HCT116 (cell line): Measurements from ENCODE around the gene MAP6D1. TPM values are rescaled to one million over a fixed set of nuclear protein-coding genes. Genes with fewer than 3 reads are reported as not detected.

ENCODE experiments used
- ATAC-seq: fragments of 200-7000 bp; cut with Tn5 transposase; 2 replicates; pipeline ENCODE4 v1.9.1; 2020; ENCODE audit warnings: mild to moderate bottlenecking, moderate library complexity
- BruUV-seq: library from RNA; stranded (reverse); fragments of 400-500 nt; replicated peaks from 2 replicates; lab custom pipeline; 2021; lab: Mats Ljungman, UMichigan
- CTCF ChIA-PET: fragments of 300-600 bp; sonication (Branson Sonifier 250); formaldehyde crosslinking; loops from one replicate; lab custom pipeline; 2021; ENCODE audit warnings: antibody characterized with exemption; lab: Charles Lee
- POLR2A ChIA-PET: fragments of 300-600, 350-600 bp; sonication (Branson Sonifier 250); formaldehyde crosslinking; loops from one replicate; lab custom pipeline; 2021; ENCODE audit warnings: antibody characterized with exemption; lab: Charles Lee
- RAD21 ChIA-PET, 2 experiments: fragments of 300-600 bp; sonication (Branson Sonifier 250); formaldehyde crosslinking; loops; one replicate each; lab custom pipeline; 2023; ENCODE audit warnings: low total read pairs in 2 of 2; ENCODE audit not compliant: uncharacterized antibody in 2 of 2, unreplicated experiment in 2 of 2, low non-redundant PET in 1 of 2; lab: Charles Lee
- DNase-seq: peaks from one replicate; pipeline ENCODE4 v3.0.0-alpha.2; 2010; ENCODE audit warnings: low read depth, low spot score
- H2AFZ ChIP-seq: fragments of 200-600 bp; shearing (Covaris generic), sonication (generic); 2 replicates; pipeline ENCODE4 v1.6.1; 2017; ENCODE audit warnings: low read depth, mixed run types, mixed read lengths, antibody characterized with exemption, low read length; ENCODE audit not compliant: poor library complexity, severe bottlenecking
- H3K27ac ChIP-seq: 2 replicates; pipeline ENCODE4 v1.5.1; 2012; ENCODE audit warnings: low read depth, low read length
- H3K27me3 ChIP-seq: fragments of 200-600 bp; sonication (generic); 2 replicates; pipeline ENCODE4 v1.6.1; 2016; ENCODE audit warnings: mixed run types, low read length, mixed read lengths; ENCODE audit not compliant: insufficient read depth
- H3K36me3 ChIP-seq, 2 experiments: fragments of 200-500 bp in 1 of 2; fragments of 200-600 bp in 1 of 2; sonication (Bioruptor generic) in 1 of 2; sonication (generic) in 1 of 2; 2 replicates each; pipeline versions ENCODE4 v1.5.1 to v1.6.1; 2014 to 2016; ENCODE audit warnings: low read length in 2 of 2, inconsistent platforms in 1 of 2, mixed read lengths in 1 of 2, mixed run types in 1 of 2; ENCODE audit not compliant: insufficient read depth in 2 of 2, control insufficient read depth in 1 of 2
- H3K4me1 ChIP-seq, 2 experiments: fragments of 200-600 bp in 1 of 2; sonication (generic) in 1 of 2; 2 replicates each; pipeline versions ENCODE4 v1.5.1 to v1.6.1; 2012 to 2017; ENCODE audit warnings: low read length in 2 of 2, inconsistent platforms in 1 of 2, mild to moderate bottlenecking in 1 of 2, mixed read lengths in 1 of 2, mixed run types in 1 of 2, moderate library complexity in 1 of 2; ENCODE audit not compliant: insufficient read depth in 2 of 2, control insufficient read depth in 1 of 2
- H3K4me2 ChIP-seq: fragments of 200-600 bp; sonication (generic); 2 replicates; pipeline ENCODE4 v1.6.1; 2017; ENCODE audit warnings: mixed run types, low read length, mixed read lengths
- H3K4me3 ChIP-seq, 2 experiments: fragments of 200-600 bp in 1 of 2; sonication (generic) in 1 of 2; replicated peaks in 1 of 2; 2 replicates each; pipeline ENCODE4 v1.5.1; 2011 to 2016; ENCODE audit warnings: low read length in 2 of 2, control low read depth in 1 of 2, low read depth in 1 of 2, mild to moderate bottlenecking in 1 of 2, mixed read lengths in 1 of 2, mixed run types in 1 of 2
- H3K79me2 ChIP-seq: fragments of 200-600 bp; sonication (generic); 2 replicates; pipeline ENCODE4 v1.6.1; 2017; ENCODE audit warnings: mild to moderate bottlenecking, mixed run types, low read length, moderate library complexity, mixed read lengths; ENCODE audit not compliant: insufficient read depth
- H3K9ac ChIP-seq: fragments of 200-600 bp; sonication (generic); 2 replicates; pipeline ENCODE4 v1.6.1; 2016; ENCODE audit warnings: low read length, mixed read lengths
- H3K9me2 ChIP-seq: fragments of 200-600 bp; sonication (generic), shearing (Covaris generic); 2 replicates; pipeline ENCODE4 v1.6.1; 2017; ENCODE audit warnings: mixed run types, mild to moderate bottlenecking, moderate library complexity; ENCODE audit not compliant: insufficient read depth
- H3K9me3 ChIP-seq, 2 experiments: fragments of 200-500 bp in 1 of 2; fragments of 200-600 bp in 1 of 2; sonication (Bioruptor generic) in 1 of 2; sonication (generic) in 1 of 2; 2 replicates each; pipeline ENCODE4 v1.6.1; 2014 to 2017; ENCODE audit warnings: low read length in 2 of 2, mixed read lengths in 2 of 2, inconsistent platforms in 1 of 2, low read depth in 1 of 2, mild to moderate bottlenecking in 1 of 2, mixed run types in 1 of 2, moderate library complexity in 1 of 2; ENCODE audit not compliant: control insufficient read depth in 1 of 2, insufficient read depth in 1 of 2
- H4K20me1 ChIP-seq: fragments of 200-600 bp; sonication (generic), shearing (Covaris generic); 2 replicates; pipeline ENCODE4 v1.6.1; 2017; ENCODE audit warnings: mixed run types, mild to moderate bottlenecking, moderate library complexity; ENCODE audit not compliant: insufficient read depth
- JUND ChIP-seq: IDR thresholded peaks from 2 replicates; pipeline ENCODE4 v1.6.1; 2012
- SRF ChIP-seq: IDR thresholded peaks from 2 replicates; pipeline ENCODE4 v1.6.1; 2012; ENCODE audit warnings: low read depth
- intact Hi-C: fragments of 100-400 bp; cut with micrococcal nuclease; formaldehyde crosslinking; loops from 2 replicates; pipeline ENCODE4 v1.10.0; 2022
- total RNA-seq: library from RNA; stranded (reverse); gene quantifications from one replicate; pipeline ENCODE4 v1.2.1, GENCODE V29; 2021; ENCODE audit not compliant: unreplicated experiment

MAP6D1 gene
- total RNA-seq, 1 experiment from 2014 or later, result 5.3 TPM

GRCh38 chr3:183822631-183823030 lies 2.7 kb downstream of the MAP6D1 start:
- no peak for DNase-seq
- no peaks in the 10 kb centered on the region for H3K9me3 ChIP-seq
- H3K9ac ChIP-seq, result no peak overlapping the region
- H3K9me2 ChIP-seq, result no peaks in the 10 kb centered on the region
- no peaks in the 10 kb centered on the region for H3K36me3 ChIP-seq
- intact Hi-C loops, result no loop called here
- ATAC-seq, result no peak
- no peak overlapping the region for H3K4me3 ChIP-seq
- peaks cover 4% of the 10 kb centered on the region; the same call in 1 of the 2 replicates for H3K79me2 ChIP-seq
- H3K27me3 ChIP-seq, result no peaks in the 10 kb centered on the region
- ChIA-PET POLR2A (no interaction called here), RAD21 (no interaction called here), CTCF (no interaction called here)
- no peak overlapping the region for H2AFZ ChIP-seq
- H3K27ac ChIP-seq, result no peak overlapping the region
- H3K4me2 ChIP-seq, result no peak overlapping the region
- no peaks in the 10 kb centered on the region for H4K20me1 ChIP-seq
- BruUV-seq, result no TSS peak
- TF ChIP-seq SRF, result no peak
- H3K4me1 ChIP-seq, result peaks cover 7 to 15% of the 10 kb centered on the region in 2 experiments; a peak in 3 of 4 replicates

GRCh38 chr3:183819831-183820230 lies 5.5 kb downstream of the MAP6D1 start:
- Histone ChIP-seq H3K27ac (no peak overlapping the region), H3K27me3 (no peaks in the 10 kb centered on the region), H3K9me3 (no peaks in the 10 kb centered on the region), H3K4me3 (no peak overlapping the region), H2AFZ (no peak overlapping the region), H3K4me1 (peaks cover 7 to 9% of the 10 kb centered on the region in 2 experiments; a peak in 3 of 4 replicates), H3K36me3 (no peaks in the 10 kb centered on the region), H3K4me2 (no peak overlapping the region), H3K9ac (no peak overlapping the region), H4K20me1 (no peaks in the 10 kb centered on the region), H3K79me2 (peaks cover 4% of the 10 kb centered on the region; the same call in 1 of the 2 replicates), H3K9me2 (no peaks in the 10 kb centered on the region)
- no TSS peak for BruUV-seq
- POLR2A ChIA-PET, result no interaction called here
- no peak for ATAC-seq
- intact Hi-C loops, result no loop called here
- TF ChIP-seq JUND, result no peak
- no peak for DNase-seq
- CTCF ChIA-PET, result no interaction called here
- RAD21 ChIA-PET, result no interaction called here
